HG03159 (cell line): ENCODE results near the gene JAML.

ENCODE experiments used
- ATAC-seq: cut with Tn5 transposase; IDR thresholded peaks from one replicate; pipeline ENCODE4 v1.9.1; 2021; ENCODE audit warnings: mild to moderate bottlenecking, moderate library complexity; ENCODE audit not compliant: unreplicated experiment

Gene JAML

GRCh38 chr11:118224511-118225188, at the start of gene JAML:
Gene JAML (minus strand): TSS chr11:118225011. CDS start chr11:118214866, 10,145 bp downstream.
- no peak for ATAC-seq

GRCh38 chr11:118274186-118274585, 49.4 kb upstream of the JAML start:
- no peak for ATAC-seq

GRCh38 chr11:118272001-118272400, 47.2 kb upstream of the JAML start:
- ATAC-seq = no peak

GRCh38 chr11:118267486-118267885, 42.7 kb upstream of the JAML start:
- no peak for ATAC-seq

- no peak for ATAC-seq
These were observed 41.1 kb upstream of the JAML start for GRCh38 chr11:118265954-118266353.

GRCh38 chr11:118264569-118265465, 40.0 kb upstream of the JAML start:
- ATAC-seq = no peak

- ATAC-seq = no peak
These were observed 39.1 kb upstream of the JAML start, which contains the start of gene MPZL2 for GRCh38 chr11:118263695-118264568. Gene MPZL2 (minus strand): TSS chr11:118264297. CDS start chr11:118264153, 144 bp downstream.

GRCh38 chr11:118263112-118263511, 38.3 kb upstream of the JAML start:
- ATAC-seq = no peak

- no peak for ATAC-seq
These were observed 35.5 kb upstream of the JAML start for GRCh38 chr11:118260353-118260752.

GRCh38 chr11:118259138-118259537, 34.3 kb upstream of the JAML start:
- no peak for ATAC-seq

- ATAC-seq = no peak
These were observed 33.6 kb upstream of the JAML start for GRCh38 chr11:118258410-118258809.

- ATAC-seq = peak; percentile 12
These were observed 27.9 kb upstream of the JAML start for GRCh38 chr11:118252688-118253087.

GRCh38 chr11:118251858-118252652, 27.2 kb upstream of the JAML start, which contains the start of gene MPZL3:
Gene MPZL3 (minus strand): TSS chr11:118252365. CDS start chr11:118252294, 71 bp downstream.
- ATAC-seq = peak; percentile 77

GRCh38 chr11:118247041-118247440, 22.2 kb upstream of the JAML start:
- ATAC-seq = no peak

GRCh38 chr11:118245936-118246562, 21.2 kb upstream of the JAML start:
- ATAC-seq = no peak

GRCh38 chr11:118243993-118244762, 19.4 kb upstream of the JAML start:
- no peak for ATAC-seq

GRCh38 chr11:118243161-118243560, 18.4 kb upstream of the JAML start:
- ATAC-seq = no peak

GRCh38 chr11:118241764-118242098, 16.9 kb upstream of the JAML start:
- ATAC-seq = no peak
